ENCODE measurements around the gene PAQR4. TPM values are rescaled to one million over a fixed set of nuclear protein-coding genes. Genes with fewer than 3 reads are reported as not detected.

Gene PAQR4
- total and polyA plus RNA-seq, 2 of the 13 experiments (the other 11 are each of a cell fraction or from before 2014, with no cell fraction given) = 15.9 to 24.8 TPM

DNA sequence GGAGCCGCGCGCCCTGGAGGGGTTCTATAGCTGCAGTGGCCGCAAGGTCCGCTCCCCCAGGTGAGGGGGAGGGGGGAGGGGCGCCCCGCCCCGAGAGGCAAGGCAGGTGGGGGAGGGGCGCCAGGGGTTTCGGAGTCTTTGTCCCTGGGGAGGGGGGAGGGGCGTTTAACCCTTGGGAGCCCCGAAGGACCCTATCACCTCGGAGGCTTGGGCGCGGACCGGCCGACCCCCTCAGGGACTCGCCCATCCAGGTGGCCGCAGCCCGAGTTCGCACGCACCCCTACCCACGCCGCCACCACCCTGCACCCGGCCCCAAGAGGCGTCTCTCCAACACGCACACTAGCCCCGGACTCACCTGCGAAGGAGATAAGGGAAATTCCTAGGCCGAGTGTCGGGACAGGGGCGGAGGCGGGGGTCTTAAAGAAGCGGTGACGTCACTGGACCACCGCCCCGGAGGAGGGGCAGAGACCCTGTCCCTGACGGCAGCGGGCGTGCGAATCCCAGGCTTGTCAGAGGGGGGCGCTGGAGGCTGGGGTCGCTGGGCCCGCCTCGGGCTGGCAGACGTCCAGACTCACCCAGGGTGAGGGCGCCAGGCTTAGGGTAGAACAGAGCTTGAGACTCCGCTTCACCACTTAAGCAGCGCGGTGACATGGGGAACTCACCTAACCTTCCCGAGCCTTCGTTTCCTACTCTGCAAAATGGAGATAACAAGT lies 48.8 kb downstream of the PAQR4 start, which contains the start of gene CLDN6 (continued):
- TF ChIP-seq KDM3A (CRISPR knock-in tag; IDR thresholded peaks at IDR 0.05; ENCODE audit: low read depth) = no peak; the same call in 1 of the 2 replicates
- no peak for TF ChIP-seq RAD51 (IDR thresholded peaks at IDR 0.05; ENCODE audit: borderline replicate concordance)
- no peak for TF ChIP-seq ZNF766 (CRISPR knock-in tag; IDR thresholded peaks at IDR 0.05; ENCODE audit: borderline replicate concordance)
- peak; percentile 80 for TF ChIP-seq ZBTB38 (CRISPR knock-in tag; IDR thresholded peaks at IDR 0.05)
- no peak for TF ChIP-seq NRL (CRISPR knock-in tag; IDR thresholded peaks at IDR 0.05; ENCODE audit: borderline replicate concordance)
- peak; percentile 62; the same call in 1 of the 2 replicates for TF ChIP-seq ZNF281 (CRISPR knock-in tag; IDR thresholded peaks at IDR 0.05; ENCODE audit: borderline replicate concordance)
- no peak for TF ChIP-seq NFATC3 (CRISPR knock-in tag; IDR thresholded peaks at IDR 0.05)
- TF ChIP-seq ZSCAN25 (CRISPR knock-in tag; IDR thresholded peaks at IDR 0.05) = peak; percentile 63; the same call in 1 of the 2 replicates
- no peak for TF ChIP-seq ETV6 (CRISPR knock-in tag; conservative IDR thresholded peaks at IDR 0.05)
- TF ChIP-seq JARID2 (CRISPR knock-in tag; IDR thresholded peaks at IDR 0.05; ENCODE audit: insufficient replicate concordance) = no peak
- TF ChIP-seq ZNF547 (CRISPR knock-in tag; IDR thresholded peaks at IDR 0.05) = no peak
- peak; percentile 49; the same call in 1 of the 2 replicates for TF ChIP-seq CREM (IDR thresholded peaks at IDR 0.05)
- 0 out of 2 replicates have a peak, but pooled peaks have one; percentile 48 for TF ChIP-seq CREM (CRISPR knock-in tag; IDR thresholded peaks at IDR 0.05)
- TF ChIP-seq KMT2A (CRISPR knock-in tag; IDR thresholded peaks at IDR 0.05) = no peak
- no peak for TF ChIP-seq MAZ (IDR thresholded peaks at IDR 0.05; ENCODE audit: borderline replicate concordance, low read depth, low read length)
- no peak for TF ChIP-seq MAZ (CRISPR knock-in tag; IDR thresholded peaks at IDR 0.05; ENCODE audit: low read depth)
- no peak for TF ChIP-seq ZNF563 (CRISPR knock-in tag; IDR thresholded peaks at IDR 0.05)
- no peak for TF ChIP-seq ZNF160 (CRISPR knock-in tag; IDR thresholded peaks at IDR 0.05)
- no peak for TF ChIP-seq SMARCC2 (IDR thresholded peaks at IDR 0.05)
- TF ChIP-seq NFE2 (CRISPR knock-in tag; IDR thresholded peaks at IDR 0.05) = no peak
- no peak for TF ChIP-seq ARHGAP35 (CRISPR knock-in tag; IDR thresholded peaks at IDR 0.05; ENCODE audit: borderline replicate concordance)
- peak; percentile 26; the same call in 1 of the 2 replicates for TF ChIP-seq ZNF776 (CRISPR knock-in tag; IDR thresholded peaks at IDR 0.05)
- TF ChIP-seq MED1 (CRISPR knock-in tag; IDR thresholded peaks at IDR 0.05) = no peak
- no peak for TF ChIP-seq KAT8 (CRISPR knock-in tag; IDR thresholded peaks at IDR 0.05)
- no peak for TF ChIP-seq ZSCAN21 (CRISPR knock-in tag; IDR thresholded peaks at IDR 0.05; ENCODE audit: borderline replicate concordance)
- TF ChIP-seq ZNF672 (CRISPR knock-in tag; IDR thresholded peaks at IDR 0.05) = no peak
- no peak for TF ChIP-seq ZBTB3 (CRISPR knock-in tag; IDR thresholded peaks at IDR 0.05; ENCODE audit: borderline replicate concordance, low read depth)
- no peak for TF ChIP-seq GATA4 (IDR thresholded peaks at IDR 0.05; ENCODE audit: borderline replicate concordance, low read depth)
- TF ChIP-seq, protein P1, sequence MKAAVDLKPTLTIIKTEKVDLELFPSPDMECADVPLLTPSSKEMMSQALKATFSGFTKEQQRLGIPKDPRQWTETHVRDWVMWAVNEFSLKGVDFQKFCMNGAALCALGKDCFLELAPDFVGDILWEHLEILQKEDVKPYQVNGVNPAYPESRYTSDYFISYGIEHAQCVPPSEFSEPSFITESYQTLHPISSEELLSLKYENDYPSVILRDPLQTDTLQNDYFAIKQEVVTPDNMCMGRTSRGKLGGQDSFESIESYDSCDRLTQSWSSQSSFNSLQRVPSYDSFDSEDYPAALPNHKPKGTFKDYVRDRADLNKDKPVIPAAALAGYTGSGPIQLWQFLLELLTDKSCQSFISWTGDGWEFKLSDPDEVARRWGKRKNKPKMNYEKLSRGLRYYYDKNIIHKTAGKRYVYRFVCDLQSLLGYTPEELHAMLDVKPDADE (CRISPR knock-in tag; IDR thresholded peaks at IDR 0.05) = no peak
- no peak for TF ChIP-seq ATRX (CRISPR knock-in tag; IDR thresholded peaks at IDR 0.05; ENCODE audit: borderline replicate concordance)
